HG02870 (cell line): ENCODE measurements around the gene STUM.

Experiments
- ATAC-seq: cut with Tn5 transposase; IDR thresholded peaks from one replicate; pipeline ENCODE4 v1.9.1; 2021; ENCODE audit warnings: mild to moderate bottlenecking, moderate library complexity; ENCODE audit not compliant: unreplicated experiment

STUM gene

DNA sequence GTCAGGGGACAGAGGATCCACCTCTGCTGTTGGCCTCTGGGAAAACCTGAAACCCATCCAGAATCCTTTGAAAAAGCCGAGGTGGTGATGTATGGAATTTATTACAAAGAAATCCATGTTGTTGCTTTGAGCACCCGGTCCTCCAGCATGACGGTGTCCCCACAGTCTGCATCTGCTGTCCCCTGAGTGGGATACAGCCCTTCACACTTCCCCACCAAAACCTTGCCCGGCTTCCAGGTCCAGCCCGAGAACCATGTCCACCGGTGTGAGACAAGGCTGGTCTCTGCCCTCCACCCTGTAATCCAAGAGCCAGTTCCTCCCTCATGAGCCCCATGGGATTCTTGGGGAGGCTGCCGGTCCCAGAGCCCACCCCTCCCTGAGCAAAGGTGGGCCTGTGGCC, 70.5 kb downstream of the STUM start:
- no peak for ATAC-seq

DNA sequence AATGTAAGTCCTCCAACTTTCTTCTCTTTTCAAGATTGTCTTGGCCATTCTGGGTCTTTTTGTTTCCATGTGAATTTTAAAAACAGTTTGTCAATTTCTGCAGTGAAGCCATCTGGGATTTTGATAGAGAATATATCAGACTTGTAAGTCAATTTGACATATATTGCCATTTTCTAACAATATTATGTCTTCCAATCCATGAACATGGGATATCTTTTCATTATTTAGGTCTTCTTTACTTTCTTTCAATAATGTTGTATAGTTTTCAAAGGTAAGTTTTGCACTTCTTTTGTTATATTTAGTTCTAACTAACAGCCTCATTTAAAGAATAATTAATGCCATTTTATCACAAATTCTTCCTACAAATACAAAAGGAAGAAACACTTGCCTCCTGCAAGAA, 73.4 kb downstream of the STUM start:
- ATAC-seq = no peak

DNA sequence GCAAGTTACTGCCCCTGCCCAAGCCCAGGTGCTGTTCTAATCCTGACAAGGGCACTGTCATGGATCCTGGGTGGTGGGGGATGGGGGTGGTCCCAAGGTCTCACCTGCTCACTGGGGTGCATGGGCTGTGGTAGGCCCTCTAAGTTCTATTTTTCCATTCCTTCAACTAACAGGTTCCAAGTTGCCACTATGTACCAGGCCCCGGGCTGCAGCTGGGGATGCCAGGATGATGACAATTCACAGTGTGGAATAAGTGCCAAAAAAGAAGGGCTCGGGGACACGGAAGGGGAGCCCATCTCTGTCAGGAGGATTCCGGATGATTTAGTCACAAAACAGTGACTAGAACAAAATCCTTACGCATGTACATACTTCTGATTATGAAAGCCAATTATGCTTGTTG, 76.0 kb downstream of the STUM start:
- no peak for ATAC-seq

DNA sequence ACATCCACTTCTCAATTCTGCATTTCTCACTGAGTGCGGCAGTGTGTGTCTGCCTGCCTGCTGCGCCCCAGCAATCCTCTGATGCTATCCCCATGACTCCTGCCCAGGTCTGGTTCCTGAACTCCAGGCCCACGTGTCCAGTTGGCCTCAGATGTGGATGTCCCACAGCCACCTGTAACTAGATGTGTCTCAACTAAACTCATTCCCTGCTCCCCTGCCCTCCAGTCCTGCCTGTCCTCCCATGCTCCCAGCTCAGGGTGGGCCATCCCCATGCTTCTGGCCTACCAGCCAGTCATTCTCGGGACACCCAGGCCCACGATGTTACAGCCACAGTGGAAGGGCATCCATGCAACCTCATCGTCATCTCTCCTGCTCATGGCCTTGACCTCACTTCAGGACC, 76.8 kb downstream of the STUM start:
- no peak for ATAC-seq

DNA sequence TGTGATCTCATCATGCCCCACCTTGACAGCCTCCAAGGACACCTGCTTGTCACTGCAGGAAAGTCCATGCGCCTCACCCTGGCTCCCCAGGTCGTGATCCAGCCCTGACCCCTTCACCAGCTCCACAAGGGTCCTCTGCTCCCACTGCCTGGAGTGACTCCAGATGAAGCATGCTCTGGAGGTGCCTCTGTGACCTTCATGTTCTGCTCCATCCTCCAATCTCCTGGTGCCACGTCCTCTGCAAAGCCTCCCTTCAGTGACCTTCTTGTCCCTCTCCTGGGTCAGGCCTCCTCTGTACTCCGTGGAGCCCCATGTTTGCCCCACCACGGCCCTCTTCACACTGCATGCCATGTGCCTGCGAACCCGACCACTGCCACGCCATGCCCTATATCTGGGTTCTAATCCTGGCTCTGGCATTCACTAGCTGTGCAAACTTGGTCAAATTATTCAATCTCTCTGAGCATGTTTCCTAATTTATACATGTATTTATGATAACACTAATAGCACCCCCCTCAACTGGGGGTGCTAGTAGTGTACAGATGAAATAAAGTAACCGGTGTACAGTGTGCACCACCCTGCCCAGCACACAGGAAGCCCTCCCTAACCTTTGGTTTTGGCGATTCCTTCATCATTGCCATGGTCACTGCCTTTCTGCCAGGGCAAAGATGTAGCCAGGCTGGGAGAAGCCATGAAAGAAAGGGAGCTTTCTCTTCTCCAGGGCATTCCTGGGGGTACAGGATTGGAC, 77.4 kb downstream of the STUM start:
- ATAC-seq = peak; percentile 16

DNA sequence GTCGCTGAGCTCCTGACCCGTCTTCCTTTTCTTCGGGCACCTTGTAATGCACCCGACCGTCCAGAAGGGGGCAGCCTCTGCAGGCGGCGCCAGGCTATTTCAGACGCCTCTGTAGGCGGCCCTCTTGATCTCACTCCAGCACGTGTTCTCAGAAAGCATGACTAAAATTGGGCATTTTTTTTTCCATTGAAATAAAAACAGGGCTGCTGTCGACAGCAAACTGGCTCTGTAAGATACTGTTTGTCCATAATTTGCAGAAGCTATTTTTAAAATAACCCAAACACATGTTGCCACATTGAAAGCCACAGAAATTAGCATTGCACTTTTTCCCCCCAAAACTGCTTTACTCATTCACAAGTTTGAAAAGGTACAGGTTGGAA, 78.0 kb downstream of the STUM start:
- peak; percentile 77 for ATAC-seq

DNA sequence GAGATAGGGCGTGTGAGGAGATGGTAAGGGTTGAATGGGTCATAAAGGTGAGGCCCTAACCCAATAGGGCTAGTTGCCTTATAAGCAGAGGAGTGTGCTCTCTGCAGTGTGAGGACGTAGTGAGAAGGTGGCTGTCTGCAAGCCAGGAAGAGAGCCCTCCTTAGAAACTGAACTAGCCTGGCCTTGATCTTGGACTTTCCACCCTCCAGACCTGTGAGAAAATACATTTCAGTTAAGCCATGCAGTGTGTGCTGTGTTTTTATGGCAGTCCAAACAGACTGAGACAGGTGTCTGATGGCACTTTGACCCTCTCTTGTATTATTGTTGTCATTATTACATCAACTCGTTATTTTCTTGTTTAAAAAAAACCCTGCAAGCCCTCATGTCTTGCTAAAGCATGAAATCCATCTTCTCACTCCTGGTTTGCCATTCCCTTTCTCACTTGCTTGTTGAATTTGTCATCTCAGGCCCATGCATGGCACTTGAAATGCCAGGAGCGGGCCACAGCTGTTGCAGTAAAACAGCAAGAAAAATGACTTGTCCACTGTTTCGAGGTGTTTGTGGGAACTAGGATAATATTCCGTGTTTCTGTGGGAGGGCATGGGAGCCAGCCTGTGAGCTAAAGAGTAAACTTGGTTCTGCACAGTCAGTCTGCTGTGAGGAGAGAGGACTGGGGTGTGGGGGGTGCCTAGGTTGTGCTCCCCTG, 78.6 kb downstream of the STUM start:
- no peak for ATAC-seq

DNA sequence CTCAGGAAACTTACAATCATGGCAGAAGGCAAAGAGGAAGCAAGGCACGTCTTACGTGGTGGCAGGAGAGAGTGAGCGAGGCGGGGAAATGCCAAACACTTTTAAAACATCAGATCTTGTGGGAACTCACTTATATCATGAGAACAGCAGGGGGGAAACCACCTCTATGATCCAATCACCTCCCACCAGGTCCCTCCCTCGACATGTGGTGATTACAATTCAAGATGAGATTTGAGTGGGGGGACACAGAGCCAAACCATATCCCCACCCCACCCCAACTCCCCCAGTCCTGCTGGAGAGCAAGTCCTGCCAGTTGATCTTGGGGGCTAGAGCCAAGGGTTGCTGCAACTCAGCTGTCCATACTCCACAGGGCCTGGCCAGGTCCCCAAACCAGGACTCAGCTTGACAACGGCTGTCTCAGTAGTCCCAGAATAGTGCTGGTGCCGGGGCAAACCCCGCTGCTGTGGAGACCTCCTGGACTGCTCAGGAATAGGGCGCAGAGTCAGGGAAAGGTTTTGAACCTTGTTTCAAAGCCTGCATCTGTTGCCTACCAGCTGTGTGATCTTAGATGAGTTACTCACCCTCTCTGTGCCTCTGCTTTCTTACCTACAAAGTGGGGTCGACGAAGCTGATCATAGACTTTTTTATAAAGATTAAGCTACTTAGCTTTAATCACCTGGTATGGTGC, 79.5 kb downstream of the STUM start:
- no peak for ATAC-seq

DNA sequence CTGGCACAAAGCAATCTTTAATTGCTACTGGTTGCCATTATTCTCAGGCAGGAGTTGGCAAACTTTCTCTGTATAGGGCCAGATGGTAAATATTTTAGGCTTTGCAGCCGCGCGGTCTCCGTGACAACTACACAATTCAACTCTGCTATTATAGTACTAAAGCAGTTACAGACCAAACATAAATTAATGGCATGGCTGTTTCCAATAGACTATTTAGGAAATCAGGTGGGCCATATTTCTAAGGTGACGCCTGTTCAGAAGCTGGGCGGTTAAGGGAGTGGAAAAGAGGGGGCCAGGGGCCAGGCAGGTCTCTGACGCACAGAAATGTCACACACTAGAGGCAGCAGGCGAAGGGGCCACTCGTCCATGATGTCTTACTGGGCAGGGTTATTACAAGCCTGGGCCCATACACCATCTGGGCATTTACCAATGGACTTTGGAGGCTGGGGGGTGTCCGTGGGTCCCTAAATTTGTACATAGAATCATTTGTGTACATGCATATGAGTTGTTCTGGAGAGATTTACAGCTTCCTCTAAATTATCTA, 80.1 kb downstream of the STUM start:
- ATAC-seq = no peak

DNA sequence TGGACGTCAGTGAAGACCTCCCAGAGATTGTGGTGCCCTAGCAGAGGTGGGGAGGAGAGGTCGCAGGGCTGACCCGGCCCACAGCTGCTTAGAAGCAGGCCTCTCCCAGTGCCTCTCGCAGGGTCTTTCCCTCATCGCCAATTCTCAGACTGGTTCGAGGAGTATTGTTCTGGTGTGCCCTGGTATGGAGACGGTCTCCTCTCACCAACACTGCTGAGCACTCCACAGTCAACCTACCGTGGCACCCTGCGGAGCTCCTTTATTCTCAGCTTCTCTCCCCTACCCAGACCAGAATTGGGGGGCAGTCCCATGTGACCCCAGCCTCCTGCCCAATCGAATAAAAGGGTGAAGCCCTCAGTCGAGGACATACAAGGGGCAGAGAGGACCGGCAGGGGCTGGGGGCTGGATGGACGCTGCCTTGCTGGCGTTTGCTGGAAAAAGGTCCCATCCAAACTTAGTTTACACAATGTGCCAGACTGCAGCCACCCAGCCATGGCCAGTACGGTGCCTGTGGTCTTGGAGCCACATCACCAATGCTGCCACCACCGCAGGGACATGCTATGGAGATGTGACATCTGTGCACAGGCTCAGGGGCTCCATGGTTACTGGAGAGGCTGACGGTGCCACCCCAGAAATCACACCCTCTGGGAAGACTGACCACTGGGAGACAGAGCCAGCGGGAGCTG, 80.8 kb downstream of the STUM start:
- no peak for ATAC-seq

DNA sequence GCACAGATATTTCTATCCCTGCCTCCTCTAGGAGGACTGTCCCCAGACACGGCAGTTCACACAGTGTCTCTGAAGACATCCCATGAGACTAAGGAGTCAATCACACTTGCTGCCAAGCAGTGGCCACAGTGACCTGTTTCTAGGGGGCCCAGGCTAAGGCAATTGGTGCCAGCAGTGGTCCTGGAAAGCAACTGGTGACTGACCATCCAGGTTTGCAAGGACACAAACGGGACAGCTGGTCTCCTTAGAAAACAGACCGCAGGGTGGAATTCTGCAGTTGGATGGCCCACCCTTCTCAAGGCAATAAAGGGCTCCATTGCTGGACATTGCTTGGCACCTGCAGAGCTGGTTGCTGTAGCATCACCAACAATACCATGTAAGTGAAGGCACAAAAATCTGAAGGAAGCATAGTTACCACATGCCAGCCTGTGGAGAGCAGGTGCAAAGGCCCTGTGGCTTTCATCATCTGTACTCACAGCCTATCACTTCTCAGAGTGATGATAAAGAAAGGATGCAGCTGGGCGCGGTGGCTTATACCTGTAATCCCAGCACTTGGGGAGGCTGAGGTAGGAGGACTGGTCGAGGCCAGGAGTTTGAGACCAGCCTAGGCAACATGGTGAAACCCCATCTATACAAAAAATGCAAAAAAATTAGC, 81.5 kb downstream of the STUM start:
- no peak for ATAC-seq

DNA sequence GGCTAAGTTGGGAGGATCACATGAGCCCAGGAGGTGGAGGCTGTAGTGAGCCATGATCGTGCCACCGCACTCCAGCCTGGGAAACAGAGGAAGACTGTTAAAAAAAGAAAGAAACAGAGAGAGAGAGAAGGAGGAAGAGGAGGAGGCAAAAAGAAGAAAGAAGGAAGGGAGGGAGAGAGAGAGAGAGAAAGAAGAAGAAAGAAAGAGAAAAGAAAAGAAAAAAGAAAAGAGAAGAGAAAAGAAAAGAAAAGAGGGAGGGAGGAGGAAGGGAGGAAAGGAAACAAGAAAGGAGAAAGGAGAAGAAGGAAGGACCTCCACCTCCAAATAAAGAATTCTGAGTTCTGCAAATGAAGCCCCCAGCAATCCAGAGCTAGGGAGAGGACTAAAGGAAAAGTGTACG, 82.0 kb downstream of the STUM start:
- no peak for ATAC-seq

DNA sequence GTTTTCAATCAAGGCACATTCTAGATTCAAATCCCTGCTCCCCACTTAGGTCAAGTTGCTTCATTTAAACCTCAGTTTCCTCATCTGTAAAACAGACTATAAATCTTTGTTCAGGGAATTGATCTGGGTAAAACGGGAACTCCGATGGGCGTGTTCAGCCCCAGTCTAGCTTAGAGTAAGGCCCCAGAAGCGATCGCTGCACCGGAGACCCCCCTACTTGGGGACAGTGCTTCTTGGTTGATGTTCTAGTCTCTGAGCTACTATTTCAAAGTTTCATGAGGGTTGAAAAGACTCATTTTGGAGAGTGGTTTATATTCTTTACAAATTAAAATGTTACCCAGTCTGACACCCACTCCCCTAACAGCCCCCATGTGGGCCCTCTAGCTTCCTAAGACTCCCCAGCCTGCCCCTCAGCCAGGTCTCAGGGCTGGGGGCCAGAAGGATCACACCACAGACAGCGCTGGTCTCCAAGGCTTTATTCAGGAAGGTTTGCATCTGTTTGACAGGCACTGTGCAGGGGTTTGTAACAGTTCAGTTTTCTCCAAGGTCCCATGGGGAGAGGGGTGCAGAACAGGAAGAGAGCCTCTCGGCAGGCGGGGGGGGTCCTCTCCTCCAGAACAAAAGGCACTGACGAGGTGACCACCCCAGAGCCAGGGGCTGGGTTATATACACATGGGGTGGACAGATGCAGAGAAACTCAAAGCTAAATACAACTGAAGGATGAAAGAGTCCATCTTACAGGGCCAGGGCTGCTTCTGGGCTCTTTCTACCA, 82.9 kb downstream of the STUM start:
- no peak for ATAC-seq

DNA sequence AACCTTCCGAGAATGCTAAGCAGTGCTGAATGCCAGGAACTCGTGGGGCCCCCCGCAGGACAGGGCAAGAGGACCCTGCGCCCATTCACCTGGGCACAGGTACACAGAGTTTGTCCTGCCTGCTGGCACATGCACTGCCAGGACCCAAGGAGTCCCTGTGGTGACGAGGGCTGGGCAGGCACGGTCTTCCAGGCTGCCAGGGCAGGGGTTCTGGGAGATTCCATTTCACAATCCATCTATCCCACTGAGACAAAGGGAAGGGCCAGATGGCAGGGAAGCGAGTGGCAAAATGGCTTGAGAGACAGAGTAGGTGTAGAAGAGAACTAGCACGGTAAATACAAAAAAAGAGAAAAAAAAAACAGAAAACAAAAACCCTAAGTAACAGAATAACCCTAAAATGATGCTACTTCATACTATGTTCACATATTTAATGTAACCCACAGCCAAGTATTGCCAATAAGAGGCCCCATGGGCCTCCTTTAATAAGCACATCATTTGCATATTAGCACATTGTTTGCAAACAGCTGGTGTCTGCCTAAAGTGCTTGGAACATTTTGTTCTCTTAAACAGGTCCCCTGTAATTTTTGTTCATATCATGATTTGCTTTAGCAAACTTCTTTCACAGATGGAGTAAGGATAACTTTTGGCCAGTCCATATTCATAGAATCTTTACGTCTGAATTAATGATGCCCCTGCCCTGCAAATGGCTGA, 83.8 kb downstream of the STUM start:
- no peak for ATAC-seq

DNA sequence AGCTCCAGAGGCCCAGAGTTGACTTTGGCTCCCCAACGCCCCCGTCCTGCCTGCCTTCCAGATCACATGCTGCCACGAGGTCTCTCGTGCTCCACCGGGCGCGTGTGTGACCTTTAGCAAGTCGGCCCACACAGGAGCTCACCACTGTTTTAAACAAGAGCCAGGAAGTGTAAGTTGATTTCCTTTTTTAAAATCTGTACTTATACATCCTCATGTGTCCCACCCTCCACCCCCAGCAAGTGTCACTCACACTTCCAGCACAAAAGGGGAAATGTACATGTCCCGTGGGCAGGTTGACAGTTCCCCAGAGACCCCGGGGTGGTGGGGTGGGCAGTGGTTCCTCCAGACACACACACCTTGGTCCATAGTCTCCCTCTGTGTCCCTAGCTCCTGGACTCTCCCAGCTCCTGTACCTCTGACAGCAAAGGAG, 84.4 kb downstream of the STUM start:
- no peak for ATAC-seq

DNA sequence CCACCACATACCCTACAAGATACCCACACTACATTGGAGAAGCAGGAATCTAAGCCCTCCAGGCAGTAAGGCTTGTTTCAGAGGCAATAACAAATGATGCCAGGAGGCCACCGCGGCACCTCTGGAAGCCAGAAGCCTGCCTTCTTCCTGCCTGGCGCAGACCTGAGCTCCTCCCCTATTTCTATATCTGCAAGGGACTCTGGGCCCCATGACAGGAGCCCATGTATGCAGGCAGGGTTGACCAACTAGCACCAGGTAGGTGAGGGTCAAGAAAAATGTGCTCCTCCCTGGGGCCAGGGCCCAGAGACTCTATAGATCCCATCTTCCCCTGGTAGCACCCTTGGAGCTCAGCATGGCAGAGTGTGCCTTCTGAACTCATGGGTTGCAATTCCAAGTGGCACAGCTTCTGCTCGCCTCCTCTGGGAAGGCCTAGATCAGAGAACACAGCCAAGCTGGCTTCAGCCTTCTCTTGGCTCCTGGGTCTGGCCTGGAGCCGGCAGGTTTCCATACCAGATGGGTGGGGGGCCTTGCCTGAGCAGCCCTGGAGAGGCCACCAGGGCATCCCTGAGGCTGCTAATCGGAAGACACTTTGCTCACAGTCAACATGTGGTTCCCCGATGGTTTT, 85.1 kb downstream of the STUM start:
- ATAC-seq = no peak

DNA sequence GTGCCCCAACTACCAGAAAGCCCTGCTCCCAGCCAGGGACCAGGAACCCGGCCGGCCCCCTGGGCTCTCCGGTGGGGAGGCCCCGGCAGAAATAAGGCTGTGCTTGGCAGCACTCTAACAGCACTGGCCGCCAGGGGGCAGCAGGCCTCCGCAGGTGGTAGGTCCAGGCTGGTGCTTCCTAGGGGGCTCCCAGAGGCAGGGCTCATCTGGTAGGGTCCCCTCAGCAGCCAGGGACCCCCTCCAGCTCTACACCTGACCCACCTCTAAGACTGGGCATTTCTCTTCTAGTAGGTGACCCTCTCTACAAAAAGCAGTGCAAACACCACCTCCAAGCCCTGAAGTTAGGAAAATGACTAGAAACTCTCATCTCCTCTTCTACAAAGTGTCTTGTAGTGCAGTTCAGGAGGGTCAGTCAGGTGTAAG, 85.6 kb downstream of the STUM start:
- ATAC-seq = peak; percentile 69

DNA sequence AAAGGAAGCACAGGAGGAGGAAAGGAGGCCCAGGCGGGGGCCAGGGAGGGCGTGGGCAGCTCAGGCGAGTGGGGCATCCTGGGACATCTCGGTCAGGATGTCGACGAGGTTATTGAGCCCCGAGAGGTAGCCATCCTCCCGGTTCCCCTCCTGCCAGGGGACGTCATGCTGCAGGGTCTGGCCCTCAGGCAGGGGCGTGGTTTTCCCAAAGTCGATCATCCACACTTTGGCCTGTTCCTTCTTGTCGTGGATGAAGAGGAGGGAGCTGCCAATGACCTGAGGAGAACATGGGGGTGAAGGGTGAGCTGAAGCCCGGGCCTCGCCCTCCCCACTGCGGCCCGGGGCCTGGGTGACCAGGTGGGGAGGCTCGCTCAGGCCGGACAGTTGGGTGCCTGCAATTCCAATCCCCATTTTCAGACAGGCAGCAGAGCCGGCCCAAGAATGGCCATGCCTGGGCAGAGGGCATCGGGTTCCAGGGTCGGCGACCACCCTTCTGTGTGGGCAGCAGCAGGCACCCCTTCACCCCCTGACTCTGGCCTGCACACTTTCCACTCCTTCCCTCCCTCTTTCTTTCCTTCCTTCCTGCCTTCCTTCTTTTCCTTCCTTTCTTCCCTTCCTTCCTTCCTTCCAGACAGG, 86.2 kb downstream of the STUM start:
- no peak for ATAC-seq
